Occipital lobe (tissue), 2 donors: Measurements from ENCODE around the gene MPPE1. TPM values are rescaled to one million over a fixed set of nuclear protein-coding genes. Genes with fewer than 3 reads are reported as not detected.

Source experiments
- DNase-seq: peaks from one replicate; lab custom pipeline; 2025; lab: John Stamatoyannopoulos, UW
- total RNA-seq: library from RNA; depleted of rRNA; stranded (reverse); fragments of >200 nt; gene quantifications from one replicate; pipeline ENCODE4 v1.2.3, GENCODE V29; 2014

MPPE1 gene
- total RNA-seq, 1 donor from 2014 or later, result 17.6 TPM

- no peak for DNase-seq
Observed at GRCh38 chr18:11884396-11885030, 23.6 kb downstream of the MPPE1 start.

DNA sequence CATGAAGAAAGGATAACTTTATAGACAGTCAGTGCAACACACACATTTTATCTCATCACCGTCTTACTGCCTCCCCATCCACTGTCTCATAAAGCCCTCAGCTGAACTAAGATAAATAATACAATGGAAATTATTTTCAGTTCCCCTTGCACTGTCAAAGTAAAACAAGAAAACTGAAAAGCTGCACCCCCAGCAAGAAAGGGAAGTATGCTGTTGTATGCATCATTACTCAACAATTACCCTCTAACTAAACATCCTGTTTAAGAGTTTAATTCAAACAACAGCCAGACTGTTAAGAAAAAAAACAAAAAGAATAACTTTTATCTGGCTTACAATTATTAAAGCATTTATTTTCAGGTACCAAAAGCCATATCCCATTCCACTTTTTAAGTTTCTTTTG is 25.0 kb downstream of the MPPE1 start:
- no peak for DNase-seq

DNA sequence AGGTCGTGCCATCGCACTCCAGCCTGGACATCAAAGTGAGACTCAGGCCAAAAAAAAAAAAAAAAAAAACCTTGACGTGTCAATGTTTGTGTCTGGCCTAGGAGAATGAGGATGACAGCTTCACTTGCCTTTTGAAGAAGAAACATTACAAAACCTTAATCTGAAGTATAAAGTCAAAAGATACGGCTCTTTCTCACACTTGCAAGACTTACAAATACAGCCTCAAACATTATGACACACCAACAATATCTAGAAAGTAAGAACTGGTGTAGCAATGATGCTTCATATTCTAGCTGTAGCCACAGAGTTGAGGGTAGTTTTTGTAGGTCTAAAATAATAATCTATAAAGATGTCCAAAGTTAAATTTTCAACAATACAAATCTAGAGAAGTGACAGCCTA is 25.5 kb downstream of the MPPE1 start:
- DNase-seq, result no peak

DNA sequence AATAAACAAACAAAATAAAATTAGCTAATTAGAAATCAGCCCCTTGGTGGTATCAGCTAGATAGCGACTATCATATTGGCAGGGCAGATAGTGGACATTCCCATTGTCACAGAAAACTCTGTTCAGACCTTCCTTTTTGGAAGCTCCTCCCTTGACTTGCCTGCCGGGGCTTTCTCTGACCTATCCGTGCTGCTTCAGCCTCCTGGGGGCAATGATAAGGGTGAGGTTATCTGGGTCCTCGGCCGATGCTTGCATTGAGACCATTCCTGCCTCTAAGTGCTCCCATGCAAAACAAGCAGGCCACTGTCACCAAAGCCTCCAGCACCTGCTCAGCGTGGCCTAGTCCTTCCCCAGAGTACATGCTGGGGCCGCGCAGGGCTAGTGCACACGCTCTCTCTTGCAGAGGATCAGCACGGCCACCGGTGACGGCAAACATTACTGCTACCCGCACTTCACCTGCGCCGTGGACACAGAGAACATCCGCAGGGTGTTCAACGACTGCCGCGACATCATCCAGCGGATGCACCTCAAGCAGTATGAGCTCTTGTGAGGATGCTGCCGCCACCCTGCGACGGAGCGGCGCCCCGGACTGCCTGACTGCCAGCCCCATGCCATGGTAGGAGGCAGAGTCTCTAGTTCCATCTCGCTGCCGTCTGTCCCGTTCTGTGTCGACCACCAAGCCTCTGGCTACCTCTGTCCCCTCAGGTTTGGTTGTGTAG is 27.4 kb downstream of the MPPE1 start:
- DNase-seq, result no peak

- DNase-seq, result no peak
Observed at GRCh38 chr18:11877497-11878135, 30.5 kb downstream of the MPPE1 start.

GRCh38 chr18:11874676-11875075 is 33.4 kb downstream of the MPPE1 start:
- no peak for DNase-seq

DNA sequence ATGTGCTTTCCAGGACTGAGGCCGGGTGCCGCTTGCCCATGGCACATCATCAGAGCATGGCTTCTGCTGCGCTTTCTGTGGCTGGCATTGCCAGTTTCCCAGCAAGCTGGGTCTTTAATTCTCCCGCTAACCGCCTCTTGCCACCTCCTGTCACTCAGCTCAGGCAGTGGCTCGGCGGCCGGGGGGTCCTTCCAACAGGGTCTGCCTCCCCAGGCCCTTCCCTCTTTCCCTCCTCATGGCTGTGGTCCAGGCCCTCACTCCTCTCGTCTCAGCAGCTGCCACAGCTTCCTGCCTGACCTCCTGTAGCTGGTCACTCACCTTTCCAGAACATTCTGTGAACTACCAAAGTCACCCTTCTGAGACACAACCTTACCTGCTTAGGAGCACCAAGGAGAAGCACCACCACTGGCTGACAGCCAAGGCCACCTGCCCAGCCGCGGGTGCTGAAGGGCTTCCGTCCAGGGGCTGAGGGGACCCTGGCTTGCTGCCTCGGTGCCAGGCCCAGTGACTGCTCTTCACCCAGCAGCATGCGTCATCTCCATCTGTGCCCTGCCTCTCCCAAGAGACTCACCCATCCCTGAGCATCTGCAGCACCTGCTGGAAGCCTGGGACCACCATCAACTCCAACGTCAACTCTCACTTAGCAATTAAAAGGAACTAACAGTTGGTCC is 34.3 kb downstream of the MPPE1 start:
- DNase-seq, result no peak

DNA sequence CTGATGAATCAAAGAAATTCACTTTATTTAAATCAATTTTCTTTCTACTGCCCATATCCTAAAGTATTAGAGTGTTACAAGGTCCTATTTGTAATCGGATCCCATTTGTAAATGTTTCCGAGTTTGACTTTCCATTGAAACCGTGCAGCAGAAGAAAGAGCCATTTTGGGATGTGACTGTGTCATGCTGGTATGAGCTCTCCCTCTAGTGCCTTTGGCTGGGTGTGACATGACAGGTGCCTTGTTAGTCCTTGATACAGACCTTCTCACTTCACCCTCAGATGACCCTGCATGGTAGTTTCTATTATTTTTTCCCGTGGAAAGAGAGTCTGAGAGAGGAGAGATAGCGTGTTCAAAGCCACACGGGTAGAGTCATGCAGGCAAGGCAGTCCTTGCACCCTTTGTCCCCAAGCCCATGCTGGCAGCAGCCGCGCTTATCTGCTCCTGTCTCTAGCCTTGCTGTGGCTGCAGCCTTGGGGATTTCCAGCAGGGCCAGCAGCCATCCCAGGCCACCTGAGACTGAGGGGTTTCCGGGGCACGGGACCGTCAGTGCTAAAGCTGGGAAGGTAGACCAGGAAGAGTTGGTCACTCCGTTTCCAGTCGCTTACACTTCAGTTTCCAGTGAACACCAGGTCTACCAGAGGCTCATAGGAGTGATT is 35.5 kb downstream of the MPPE1 start:
- no peak for DNase-seq

- no peak for DNase-seq
Observed at GRCh38 chr18:11871501-11871900, 36.6 kb downstream of the MPPE1 start.

DNA sequence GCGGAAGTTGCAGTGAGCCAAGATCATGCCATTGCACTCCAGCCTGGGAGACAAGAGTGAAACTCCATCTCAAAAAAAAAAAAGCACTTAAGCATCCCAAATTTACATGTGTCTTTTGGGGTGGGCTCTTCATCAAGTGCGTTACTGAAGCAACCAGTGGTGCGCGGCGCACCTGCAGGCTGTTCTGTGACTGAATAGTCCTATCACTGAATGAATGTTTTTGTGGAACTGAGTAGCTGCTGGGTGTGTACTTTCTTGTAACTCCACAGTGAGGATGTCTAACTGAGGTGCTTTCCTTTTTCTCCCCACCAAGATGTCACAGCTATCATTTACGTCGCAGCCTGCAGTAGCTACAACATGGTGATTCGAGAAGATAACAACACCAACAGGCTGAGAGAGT is 39.9 kb downstream of the MPPE1 start:
- DNase-seq, result no peak

DNA sequence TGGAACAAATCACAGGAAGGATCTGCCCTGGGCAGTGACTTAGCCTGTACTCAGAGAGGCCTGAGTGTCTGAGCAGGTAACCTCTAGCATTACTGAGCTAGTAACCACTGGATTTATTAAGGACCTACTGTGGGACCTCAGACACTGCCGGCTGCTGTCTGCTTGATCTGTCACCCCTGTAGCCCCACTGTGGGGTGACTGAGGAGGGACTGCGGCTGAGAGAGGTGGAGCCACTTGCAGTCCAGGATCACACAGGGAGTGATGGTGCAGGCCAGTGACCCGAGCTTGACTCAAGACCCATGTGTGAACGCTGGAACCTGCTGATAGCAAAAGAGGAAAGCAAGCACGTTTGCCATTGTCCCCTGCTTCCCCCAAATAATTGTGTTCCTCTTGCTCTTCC is 41.4 kb downstream of the MPPE1 start:
- no peak for DNase-seq

- DNase-seq, result no peak
Observed at GRCh38 chr18:11866329-11866728, 41.8 kb downstream of the MPPE1 start.

- DNase-seq, result no peak
Observed at GRCh38 chr18:11865071-11865470, 43.0 kb downstream of the MPPE1 start.

DNA sequence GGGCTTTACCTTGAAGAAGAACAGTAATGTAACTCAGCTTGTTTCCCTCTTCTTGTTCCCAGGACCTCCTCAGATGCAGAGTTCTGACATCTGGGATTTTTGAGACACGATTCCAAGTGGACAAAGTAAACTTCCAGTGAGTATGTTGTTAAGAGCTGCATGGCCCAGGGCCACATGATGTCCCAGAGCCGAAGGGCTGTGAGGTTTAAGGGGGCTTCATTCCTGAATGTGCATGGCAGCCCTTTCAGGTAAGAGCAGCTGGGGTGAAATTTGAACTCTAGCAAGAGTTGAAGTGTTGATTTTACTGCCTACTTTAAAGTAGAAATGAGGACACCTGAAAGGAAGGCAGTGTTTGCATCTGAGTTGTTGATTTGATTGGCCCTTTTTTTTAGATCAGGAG is 43.6 kb downstream of the MPPE1 start:
- DNase-seq, result no peak

DNA sequence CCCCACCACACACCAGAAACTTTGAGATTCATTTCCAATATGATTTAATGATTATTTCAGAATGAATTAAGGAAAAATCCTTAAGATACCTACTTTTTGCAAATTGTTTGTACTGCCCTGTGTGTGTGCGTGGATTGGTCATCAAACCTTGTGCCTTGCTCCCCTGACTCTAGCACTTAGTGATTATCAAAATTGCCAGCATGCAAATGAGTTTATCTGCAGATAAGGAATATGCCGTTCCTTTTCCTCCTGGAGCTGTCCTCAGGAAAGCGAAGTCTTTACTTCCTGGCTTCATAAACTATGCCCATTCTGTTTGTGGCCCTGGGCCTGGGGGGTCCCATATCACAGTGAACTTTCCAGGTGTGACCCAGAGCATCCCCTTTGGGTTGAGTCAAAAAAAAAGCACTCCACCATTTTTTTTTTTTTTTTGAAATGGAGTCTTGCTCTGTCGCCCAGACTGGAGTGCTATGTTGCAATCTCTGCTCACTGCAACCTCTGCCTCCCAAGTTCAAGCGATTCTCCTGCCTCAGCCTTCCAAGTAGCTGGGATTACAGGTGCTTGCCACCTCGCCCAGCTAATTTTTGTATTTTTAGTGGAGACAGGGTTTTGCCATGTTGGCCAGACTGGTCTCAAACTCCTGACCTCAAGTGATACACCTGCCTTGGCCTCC is 45.5 kb downstream of the MPPE1 start:
- no peak for DNase-seq

GRCh38 chr18:11861583-11862288 is 46.4 kb downstream of the MPPE1 start:
- no peak for DNase-seq

- no peak for DNase-seq
Observed at GRCh38 chr18:11860594-11861450, 47.3 kb downstream of the MPPE1 start.

DNA sequence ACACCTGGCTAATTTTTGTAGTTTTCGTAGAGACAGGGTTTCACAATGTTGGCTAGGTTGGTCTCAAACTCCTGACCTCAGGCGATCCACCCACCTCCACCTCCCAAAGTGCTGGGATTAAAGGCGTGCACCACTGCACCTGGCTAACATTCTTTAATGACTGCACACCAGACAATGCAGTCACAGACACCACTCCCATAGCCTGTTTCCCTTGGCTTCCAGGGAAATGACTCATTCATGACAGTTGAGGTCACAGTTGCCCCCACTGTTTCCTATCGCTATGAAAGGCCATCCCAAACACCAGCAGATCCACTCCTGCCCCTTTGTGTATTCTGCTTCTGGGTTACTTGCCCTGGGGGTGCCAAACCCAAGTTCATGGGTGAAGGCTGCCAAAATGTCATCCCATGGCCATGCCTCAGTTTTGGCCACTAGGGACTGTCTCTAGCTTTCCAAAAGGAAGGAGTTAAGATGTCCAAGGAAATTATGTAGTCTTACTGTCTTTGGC is 48.2 kb downstream of the MPPE1 start:
- DNase-seq, result no peak

GRCh38 chr18:11859282-11859830 is 48.8 kb downstream of the MPPE1 start:
- no peak for DNase-seq
